HepG2 (cell line): Measurements from ENCODE around the gene GREM1. TPM values are rescaled to one million over a fixed set of nuclear protein-coding genes. Genes with fewer than 3 reads are reported as not detected.

ENCODE experiments used
- ATAC-seq: fragments of 200-7000 bp; cut with Tn5 transposase; 3 replicates; pipeline ENCODE4 v1.9.1; 2020; ENCODE audit warnings: mild to moderate bottlenecking, moderate library complexity
- BruUV-seq: library from RNA; stranded (reverse); fragments of 400-500 nt; replicated peaks from 2 replicates; lab custom pipeline; 2021; lab: Mats Ljungman, UMichigan
- CTCF ChIA-PET: fragments of 300-600 bp; formaldehyde crosslinking; extraction: SDS; loops from one replicate; lab custom pipeline; 2021; ENCODE audit warnings: low total read pairs, inconsistent platforms, low intra/inter-chr PET ratio; lab: Yijun Ruan, JAX
- POLR2A ChIA-PET: fragments of 350-600 bp; sonication (Branson Sonifier 250); formaldehyde crosslinking; loops from one replicate; lab custom pipeline; 2020; ENCODE audit warnings: antibody characterized with exemption, inconsistent platforms; lab: Yijun Ruan, JAX
- DNase-seq: peaks from one replicate; pipeline ENCODE4 v3.0.0-alpha.2; 2015; ENCODE audit warnings: low spot score
- FAIRE-seq: peaks from 3 replicates; lab custom pipeline; 2011; peaks lifted over from hg19 to GRCh38; lab: Jason Lieb, UNC
- H2AFZ ChIP-seq: one replicate; pipeline ENCODE4 v1.6.1; 2011; ENCODE audit warnings: low read length, inconsistent platforms
- H3K27ac ChIP-seq: fragments of 300-600 bp; 3 replicates; pipeline ENCODE4 v1.8.0; 2011; ENCODE audit warnings: mixed run types, mild to moderate bottlenecking, mixed read lengths, low read length, inconsistent platforms; ENCODE audit not compliant: insufficient read depth; ENCODE audit errors: extremely low read length
- H3K27me3 ChIP-seq, 2 experiments: fragments of 200-600 bp in 1 of 2; 2 replicates in 1 of 2; 3 replicates in 1 of 2; pipeline versions ENCODE4 v1.6.0 to v1.8.0; 2011; ENCODE audit warnings: low read length in 2 of 2, mild to moderate bottlenecking in 2 of 2, moderate library complexity in 2 of 2, inconsistent platforms in 1 of 2; ENCODE audit not compliant: insufficient read depth in 2 of 2, control insufficient read depth in 1 of 2
- H3K36me3 ChIP-seq, 2 experiments: fragments of 200-600 bp in 1 of 2; replicated peaks in 1 of 2; 2 replicates in 1 of 2; 3 replicates in 1 of 2; pipeline versions ENCODE4 v1.5.1 to v1.8.0; 2011; ENCODE audit warnings: low read length in 2 of 2, inconsistent platforms in 1 of 2; ENCODE audit not compliant: insufficient read depth in 2 of 2, control insufficient read depth in 1 of 2
- H3K4me1 ChIP-seq: 2 replicates; pipeline ENCODE4 v1.5.1; 2012; ENCODE audit warnings: low read length, inconsistent platforms; ENCODE audit not compliant: insufficient read depth
- H3K4me2 ChIP-seq: 2 replicates; pipeline ENCODE4 v1.6.0; 2011; ENCODE audit warnings: low read depth, low read length, inconsistent platforms
- H3K4me3 ChIP-seq, 3 experiments: fragments of 200-600 bp in 1 of 3; sonication (generic), shearing (Covaris generic) in 1 of 3; replicated peaks in 1 of 3; 2 replicates each; pipeline ENCODE4 v1.5.1; 2011 to 2016; ENCODE audit warnings: low read length in 3 of 3, inconsistent platforms in 2 of 3, low read depth in 2 of 3, mild to moderate bottlenecking in 2 of 3, control low read depth in 1 of 3, mixed read lengths in 1 of 3; ENCODE audit not compliant: insufficient read depth in 1 of 3
- H3K79me2 ChIP-seq: one replicate; pipeline ENCODE4 v1.6.1; 2011; ENCODE audit warnings: low read length, inconsistent platforms; ENCODE audit not compliant: insufficient read depth
- H3K9ac ChIP-seq: 2 replicates; pipeline ENCODE4 v1.6.0; 2011; ENCODE audit warnings: mild to moderate bottlenecking, low read depth, low read length, inconsistent platforms; ENCODE audit not compliant: insufficient read depth
- H3K9me3 ChIP-seq: 2 replicates; pipeline ENCODE4 v1.5.1; 2012; ENCODE audit warnings: mild to moderate bottlenecking, low read length
- H4K20me1 ChIP-seq: 2 replicates; pipeline ENCODE4 v1.6.0; 2011; ENCODE audit warnings: inconsistent platforms, mild to moderate bottlenecking, low read length, moderate library complexity; ENCODE audit not compliant: insufficient read depth
- ARNT2 ChIP-seq: sonication (generic); formaldehyde crosslinking; IDR thresholded peaks from 2 replicates; pipeline ENCODE4 v1.8.0; 2022; ENCODE audit warnings: mild to moderate bottlenecking, low read depth, missing genetic modification reagents, moderate library complexity
- BATF2 ChIP-seq: sonication (generic); formaldehyde crosslinking; IDR thresholded peaks from 2 replicates; pipeline ENCODE4 v1.8.0; 2022; ENCODE audit warnings: mild to moderate bottlenecking, missing genetic modification reagents, moderate library complexity
- FOXA3 ChIP-seq: IDR thresholded peaks from 2 replicates; pipeline ENCODE4 v1.6.1; 2016; ENCODE audit warnings: missing genetic modification reagents, missing compliant biosample characterization
- HOXA5 ChIP-seq: sonication (generic); formaldehyde crosslinking; IDR thresholded peaks from 2 replicates; pipeline ENCODE4 v1.4.0; 2020; ENCODE audit warnings: missing genetic modification reagents
- KDM6A ChIP-seq: IDR thresholded peaks from 2 replicates; pipeline ENCODE4 v1.6.1; 2016; ENCODE audit warnings: low read depth
- KLF15 ChIP-seq: sonication (generic); formaldehyde crosslinking; IDR thresholded peaks from 2 replicates; pipeline ENCODE4 v1.8.1; 2023; ENCODE audit warnings: borderline replicate concordance, mild to moderate bottlenecking, inconsistent platforms, missing genetic modification reagents, mixed read lengths
- KLF9 ChIP-seq: IDR thresholded peaks from 2 replicates; pipeline ENCODE4 v1.6.1; 2016; ENCODE audit warnings: low read depth
- PHB2 ChIP-seq: fragments of 450-650 bp; IDR thresholded peaks from 2 replicates; pipeline ENCODE4 v1.6.1; 2018; ENCODE audit not compliant: partially characterized antibody
- SP140L ChIP-seq: sonication (generic); formaldehyde crosslinking; IDR thresholded peaks from 2 replicates; pipeline ENCODE4 v1.4.0; 2020; ENCODE audit warnings: missing genetic modification reagents, borderline replicate concordance
- STAT5B ChIP-seq: sonication (generic); formaldehyde crosslinking; IDR thresholded peaks from 2 replicates; pipeline ENCODE4 v1.4.0; 2020; ENCODE audit warnings: missing genetic modification reagents
- SUZ12 ChIP-seq: fragments of 150-350 bp; IDR thresholded peaks from 2 replicates; pipeline ENCODE4 v1.6.1; 2014; ENCODE audit warnings: low read depth, low read length
- THAP8 ChIP-seq: sonication (generic); formaldehyde crosslinking; IDR thresholded peaks from 2 replicates; pipeline ENCODE4 v1.5.1; 2020; ENCODE audit warnings: missing genetic modification reagents, mild to moderate bottlenecking, borderline replicate concordance
- ZFP36L1 ChIP-seq: sonication (generic); formaldehyde crosslinking; IDR thresholded peaks from 2 replicates; pipeline ENCODE4 v1.8.0; 2022; ENCODE audit warnings: mild to moderate bottlenecking, missing genetic modification reagents, moderate library complexity
- ZNF124 ChIP-seq: sonication (generic); formaldehyde crosslinking; IDR thresholded peaks from 2 replicates; pipeline ENCODE4 v1.4.0; 2020; ENCODE audit warnings: missing genetic modification reagents
- ZNF24 ChIP-seq: fragments of 450-650 bp; IDR thresholded peaks from 2 replicates; pipeline ENCODE4 v1.6.1; 2017; ENCODE audit warnings: antibody characterized with exemption, mild to moderate bottlenecking
- ZNF501 ChIP-seq: sonication (generic); formaldehyde crosslinking; IDR thresholded peaks from 2 replicates; pipeline ENCODE4 v1.5.1; 2020; ENCODE audit warnings: mild to moderate bottlenecking, moderate library complexity, missing genetic modification reagents
- ZNF768 ChIP-seq: sonication (generic); formaldehyde crosslinking; IDR thresholded peaks from 2 replicates; pipeline ENCODE4 v1.4.0; 2020; ENCODE audit warnings: missing genetic modification reagents
- WGBS: methylation state at CpG from one replicate; pipeline ENCODE4 v1.1.6; 2017; ENCODE audit warnings: low lambda C conversion rate; 5-methylcytosine and 5-hydroxymethylcytosine counted together
- in situ Hi-C: cut with HindIII; loops from 2 replicates; pipeline ENCODE4 v1.10.0; 2017; ENCODE audit warnings: low pct_unique_long_range_greater_than_20kb; ENCODE audit not compliant: extremely low pct_ligation_motif_present
- intact Hi-C: fragments of 100-400 bp; cut with micrococcal nuclease; formaldehyde crosslinking; loops from one replicate; pipeline ENCODE4 v1.10.0; 2022; ENCODE audit not compliant: unreplicated experiment
- polyA plus RNA-seq, 8 experiments: library from polyadenylated mRNA; depleted of rRNA in 3 of 8; stranded (reverse) in 7 of 8; unstranded in 1 of 8; fragments of >200 nt; fragmentation: Illumina TruSeq in 4 of 8; extraction: Trizol in 4 of 8; gene quantifications; 2 replicates each; pipeline versions ENCODE4 v1.2.1 to v1.2.3, GENCODE V29; 2011 to 2016; ENCODE audit warnings: low read depth in 4 of 8, missing spikeins in 1 of 8, mixed read lengths in 1 of 8; ENCODE audit not compliant: insufficient read depth in 1 of 8
- total RNA-seq, 5 experiments: library from RNA; depleted of rRNA; stranded (reverse); fragments of >200 nt; fragmentation: Illumina TruSeq; extraction: Trizol; gene quantifications; 2 replicates each; pipeline ENCODE4 v1.2.3, GENCODE V29; 2016; ENCODE audit warnings: low read depth in 1 of 5
- TF ChIP-seq, protein P1 (sequence below): sonication (generic); formaldehyde crosslinking; IDR thresholded peaks from 2 replicates; pipeline ENCODE4 v1.8.0; 2022; ENCODE audit warnings: missing genetic modification reagents, mild to moderate bottlenecking, borderline replicate concordance
- TF ChIP-seq, protein P2 (sequence below): sonication (generic); formaldehyde crosslinking; IDR thresholded peaks from 2 replicates; pipeline ENCODE4 v1.4.0; 2020; ENCODE audit warnings: missing genetic modification reagents
- TF ChIP-seq, protein P3 (sequence below): sonication (generic); formaldehyde crosslinking; IDR thresholded peaks from 2 replicates; pipeline ENCODE4 v1.5.0; 2020; ENCODE audit warnings: mild to moderate bottlenecking, missing genetic modification reagents

GREM1 gene
- total and polyA plus RNA-seq, 2 of the 13 experiments (the other 11 are each of a cell fraction or from before 2014, with no cell fraction given): 0.02 to 0.08 TPM

DNA sequence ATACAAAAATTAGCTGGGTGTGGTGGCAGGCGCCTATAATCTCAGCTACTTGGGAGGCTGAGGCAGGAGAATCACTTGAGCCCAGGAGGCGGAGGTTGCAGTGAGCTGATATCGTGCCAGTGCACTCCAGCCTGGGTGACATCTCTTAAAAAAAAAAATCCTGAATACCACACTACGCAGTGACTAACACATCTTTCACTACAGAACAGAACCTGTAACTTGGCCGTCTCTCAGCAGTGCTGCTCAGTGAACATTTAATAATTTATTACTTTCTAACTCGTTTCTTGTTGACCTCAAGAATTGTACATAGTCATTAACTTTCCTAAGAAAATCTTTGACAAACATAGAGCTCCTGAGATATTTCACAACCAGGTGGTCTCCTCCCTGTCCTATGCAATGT, 3.8 kb downstream of the GREM1 start:
- FAIRE-seq (no peak), ATAC-seq (no peak), DNase-seq (no peak)
- H2AFZ ChIP-seq: no peak overlapping the region
- H4K20me1 ChIP-seq: no peaks in the 10 kb centered on the region
- no peaks in the 10 kb centered on the region for H3K9me3 ChIP-seq
- in situ Hi-C loops (no loop called here), intact Hi-C loops (no loop called here)
- BruUV-seq: no TSS peak
- no peaks in the 10 kb centered on the region for H3K79me2 ChIP-seq
- no peak overlapping the region for H3K4me3 ChIP-seq
- H3K36me3 ChIP-seq: no peaks in the 10 kb centered on the region
- H3K27ac ChIP-seq: no peak overlapping the region
- no peak overlapping the region for H3K9ac ChIP-seq
- CTCF ChIA-PET: no interaction called here
- peaks cover 12 to 45% of the 10 kb centered on the region in 2 experiments for H3K27me3 ChIP-seq
- H3K4me2 ChIP-seq: no peak overlapping the region
- TF ChIP-seq KLF15 (CRISPR knock-in tag) (no peak), ZFP36L1 (CRISPR knock-in tag) (no peak), ZNF768 (CRISPR knock-in tag) (no peak), HOXA5 (CRISPR knock-in tag) (no peak), ZNF501 (CRISPR knock-in tag) (no peak), STAT5B (CRISPR knock-in tag) (no peak), FOXA3 (no peak), SP140L (CRISPR knock-in tag) (no peak), ARNT2 (CRISPR knock-in tag) (no peak), ZNF24 (no peak), BATF2 (CRISPR knock-in tag) (no peak), SUZ12 (no peak), PHB2 (no peak), ZNF124 (CRISPR knock-in tag) (no peak), KLF9 (no peak), THAP8 (CRISPR knock-in tag) (no peak), KDM6A (CRISPR knock-in tag) (no peak)
- TF ChIP-seq, protein P1, sequence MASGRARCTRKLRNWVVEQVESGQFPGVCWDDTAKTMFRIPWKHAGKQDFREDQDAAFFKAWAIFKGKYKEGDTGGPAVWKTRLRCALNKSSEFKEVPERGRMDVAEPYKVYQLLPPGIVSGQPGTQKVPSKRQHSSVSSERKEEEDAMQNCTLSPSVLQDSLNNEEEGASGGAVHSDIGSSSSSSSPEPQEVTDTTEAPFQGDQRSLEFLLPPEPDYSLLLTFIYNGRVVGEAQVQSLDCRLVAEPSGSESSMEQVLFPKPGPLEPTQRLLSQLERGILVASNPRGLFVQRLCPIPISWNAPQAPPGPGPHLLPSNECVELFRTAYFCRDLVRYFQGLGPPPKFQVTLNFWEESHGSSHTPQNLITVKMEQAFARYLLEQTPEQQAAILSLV: no peak
- TF ChIP-seq, protein P2, sequence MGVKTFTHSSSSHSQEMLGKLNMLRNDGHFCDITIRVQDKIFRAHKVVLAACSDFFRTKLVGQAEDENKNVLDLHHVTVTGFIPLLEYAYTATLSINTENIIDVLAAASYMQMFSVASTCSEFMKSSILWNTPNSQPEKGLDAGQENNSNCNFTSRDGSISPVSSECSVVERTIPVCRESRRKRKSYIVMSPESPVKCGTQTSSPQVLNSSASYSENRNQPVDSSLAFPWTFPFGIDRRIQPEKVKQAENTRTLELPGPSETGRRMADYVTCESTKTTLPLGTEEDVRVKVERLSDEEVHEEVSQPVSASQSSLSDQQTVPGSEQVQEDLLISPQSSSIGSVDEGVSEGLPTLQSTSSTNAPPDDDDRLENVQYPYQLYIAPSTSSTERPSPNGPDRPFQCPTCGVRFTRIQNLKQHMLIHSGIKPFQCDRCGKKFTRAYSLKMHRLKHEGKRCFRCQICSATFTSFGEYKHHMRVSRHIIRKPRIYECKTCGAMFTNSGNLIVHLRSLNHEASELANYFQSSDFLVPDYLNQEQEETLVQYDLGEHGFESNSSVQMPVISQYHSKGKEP (CRISPR knock-in tag): no peak
- TF ChIP-seq, protein P3, sequence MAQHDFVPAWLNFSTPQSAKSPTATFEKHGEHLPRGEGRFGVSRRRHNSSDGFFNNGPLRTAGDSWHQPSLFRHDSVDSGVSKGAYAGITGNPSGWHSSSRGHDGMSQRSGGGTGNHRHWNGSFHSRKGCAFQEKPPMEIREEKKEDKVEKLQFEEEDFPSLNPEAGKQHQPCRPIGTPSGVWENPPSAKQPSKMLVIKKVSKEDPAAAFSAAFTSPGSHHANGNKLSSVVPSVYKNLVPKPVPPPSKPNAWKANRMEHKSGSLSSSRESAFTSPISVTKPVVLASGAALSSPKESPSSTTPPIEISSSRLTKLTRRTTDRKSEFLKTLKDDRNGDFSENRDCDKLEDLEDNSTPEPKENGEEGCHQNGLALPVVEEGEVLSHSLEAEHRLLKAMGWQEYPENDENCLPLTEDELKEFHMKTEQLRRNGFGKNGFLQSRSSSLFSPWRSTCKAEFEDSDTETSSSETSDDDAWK: no peak
- H3K4me1 ChIP-seq: peaks cover 21% of the 10 kb centered on the region
- POLR2A ChIA-PET: no interaction called here
- 55% methylated on average over 6 of the region's 6 CpGs for WGBS
